GM18511 (cell line): ENCODE measurements around the gene BRCA1.
"Not testable (repeated sequence)": the region's sequence is repeated elsewhere in the genome, so short reads cannot be mapped to it uniquely, and the experiment has no call there.

ENCODE experiments used
- ATAC-seq: cut with Tn5 transposase; IDR thresholded peaks from one replicate; pipeline ENCODE4 v1.9.1; 2021; ENCODE audit warnings: mild to moderate bottlenecking, moderate library complexity; ENCODE audit not compliant: unreplicated experiment

The BRCA1 gene

DNA sequence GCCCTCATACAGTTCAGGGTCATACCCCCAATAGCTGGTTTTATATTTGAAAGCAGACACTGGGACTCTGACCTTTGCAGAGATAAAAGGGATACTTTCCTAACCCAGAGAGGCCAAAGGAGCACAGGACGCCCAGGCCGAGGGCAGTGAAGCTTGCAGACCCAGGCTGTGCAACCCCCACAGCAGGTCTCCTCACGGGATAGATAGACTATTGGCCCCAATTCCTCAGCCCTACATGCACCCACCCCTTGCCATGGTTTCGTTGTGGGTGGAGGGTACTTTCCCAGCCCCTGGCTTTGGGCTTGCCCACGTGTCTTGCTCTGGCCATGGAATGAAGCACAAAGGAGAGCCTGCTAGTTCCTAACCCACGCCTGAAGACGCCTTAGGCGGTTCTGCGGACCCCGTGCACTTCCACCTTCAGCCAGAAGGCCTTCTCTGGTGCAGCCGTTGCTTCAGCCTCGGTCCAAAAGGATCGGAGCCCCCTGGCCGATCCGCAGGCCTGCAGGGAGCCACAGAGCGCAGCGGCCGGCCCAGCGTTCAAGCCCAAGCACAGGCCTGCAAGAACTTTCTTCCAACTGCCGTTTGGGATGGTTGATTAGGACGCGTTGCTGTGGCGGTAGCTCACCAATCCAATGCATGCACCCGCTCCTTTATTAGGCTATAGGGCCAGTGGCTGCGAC lies 9.8 kb upstream of the BRCA1 start:
- no peak for ATAC-seq

DNA sequence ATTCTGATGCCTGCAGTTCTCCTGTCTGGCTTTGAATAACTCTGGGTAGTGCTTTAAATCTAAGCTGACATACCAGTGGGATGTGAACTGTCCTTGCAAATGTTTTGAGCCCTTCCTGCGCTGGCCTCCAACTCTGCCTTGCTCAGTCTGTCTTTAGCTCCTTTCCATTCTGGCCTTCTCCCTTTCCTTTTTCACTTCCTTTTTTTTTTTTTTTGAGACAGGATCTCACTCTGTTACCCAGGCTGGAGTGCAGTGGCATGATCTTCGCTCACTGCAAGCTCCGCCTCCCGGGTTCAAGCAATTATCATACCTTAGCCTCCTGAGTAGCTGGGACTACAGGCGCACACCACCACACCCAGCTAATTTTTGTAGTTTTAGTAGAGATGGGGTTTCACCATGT lies 8.3 kb upstream of the BRCA1 start:
- not testable (repeated sequence) for ATAC-seq

DNA sequence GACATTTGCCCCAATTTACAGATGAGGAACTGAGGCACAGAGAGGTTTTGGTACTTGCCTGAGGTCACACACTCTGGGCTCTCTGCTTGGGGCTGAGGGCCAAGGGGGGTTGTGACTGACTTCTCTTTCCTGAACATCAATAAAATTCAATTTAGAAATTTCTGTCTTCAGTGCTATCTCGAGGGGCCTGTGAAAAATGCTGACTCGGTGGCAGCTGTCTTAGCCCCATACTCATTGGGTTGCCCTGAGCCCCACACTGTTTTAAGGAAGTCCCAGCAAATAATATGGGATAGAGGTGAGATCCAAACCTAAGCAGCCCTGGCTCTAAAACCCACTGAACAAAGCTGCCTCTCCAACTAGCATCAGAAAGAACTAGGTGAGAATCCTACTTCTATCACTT lies 7.0 kb upstream of the BRCA1 start:
- ATAC-seq = no peak

DNA sequence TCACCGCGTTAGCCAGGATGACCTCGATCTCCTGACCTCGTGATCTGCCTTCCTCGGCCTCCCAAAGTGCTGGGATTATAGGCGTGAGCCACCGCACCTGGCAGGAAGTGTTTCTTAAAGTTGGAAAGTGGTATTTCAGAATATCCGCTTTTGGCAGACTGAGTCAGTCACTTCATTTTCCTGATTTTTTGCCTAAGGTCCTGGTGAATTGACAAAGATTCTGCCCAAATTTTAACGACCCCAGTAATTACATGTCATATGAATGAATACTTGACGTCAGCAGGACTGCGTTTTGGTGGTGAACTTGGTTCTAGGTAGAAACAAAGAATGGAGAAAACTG lies 4.5 kb upstream of the BRCA1 start:
- no peak for ATAC-seq

DNA sequence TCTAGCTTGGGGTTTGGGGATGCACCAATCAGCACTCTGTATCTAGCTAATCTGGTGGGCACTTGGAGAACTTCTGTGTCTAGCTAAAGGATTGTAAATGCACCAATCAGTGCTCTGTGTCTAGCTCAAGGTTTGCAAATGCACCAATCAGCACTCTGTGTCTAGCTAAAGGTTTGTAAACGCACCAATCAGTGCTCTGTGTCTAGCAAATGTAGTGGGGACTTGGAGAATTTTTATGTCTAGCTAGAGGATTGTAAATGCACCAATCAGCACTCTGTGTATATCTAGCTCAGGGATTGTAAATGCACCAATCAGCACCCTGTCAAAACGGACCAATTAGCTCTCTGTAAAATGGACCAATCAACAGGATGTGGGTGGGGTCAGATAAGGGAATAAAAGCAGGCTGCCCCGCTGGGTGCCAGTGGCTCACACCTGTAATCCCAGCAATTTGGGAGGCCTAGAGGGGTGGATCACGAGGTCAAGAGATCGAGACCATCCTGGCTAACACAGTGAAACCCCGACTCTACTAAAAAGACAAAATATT lies 2.2 kb upstream of the BRCA1 start:
- ATAC-seq = not testable (repeated sequence)

DNA sequence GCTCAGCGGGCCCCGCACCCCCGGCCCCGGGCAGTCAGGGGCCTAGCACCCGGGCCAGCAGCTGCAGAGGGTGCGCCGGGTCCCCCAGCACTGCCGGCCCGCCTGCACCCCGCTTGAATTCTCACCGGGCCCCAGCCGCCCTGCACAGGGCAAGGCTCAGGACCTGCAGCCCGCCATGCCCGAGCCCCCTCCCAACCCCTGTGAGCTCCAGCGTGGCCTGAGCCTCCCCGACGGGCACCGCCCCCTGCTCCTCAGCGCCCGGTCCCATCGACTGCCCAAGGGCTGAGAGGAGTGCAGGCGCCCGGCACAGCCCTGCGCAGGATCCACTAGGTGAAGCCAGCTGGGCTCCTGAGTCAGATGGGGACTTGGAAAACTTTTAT lies 1.7 kb upstream of the BRCA1 start:
- ATAC-seq = no peak

DNA sequence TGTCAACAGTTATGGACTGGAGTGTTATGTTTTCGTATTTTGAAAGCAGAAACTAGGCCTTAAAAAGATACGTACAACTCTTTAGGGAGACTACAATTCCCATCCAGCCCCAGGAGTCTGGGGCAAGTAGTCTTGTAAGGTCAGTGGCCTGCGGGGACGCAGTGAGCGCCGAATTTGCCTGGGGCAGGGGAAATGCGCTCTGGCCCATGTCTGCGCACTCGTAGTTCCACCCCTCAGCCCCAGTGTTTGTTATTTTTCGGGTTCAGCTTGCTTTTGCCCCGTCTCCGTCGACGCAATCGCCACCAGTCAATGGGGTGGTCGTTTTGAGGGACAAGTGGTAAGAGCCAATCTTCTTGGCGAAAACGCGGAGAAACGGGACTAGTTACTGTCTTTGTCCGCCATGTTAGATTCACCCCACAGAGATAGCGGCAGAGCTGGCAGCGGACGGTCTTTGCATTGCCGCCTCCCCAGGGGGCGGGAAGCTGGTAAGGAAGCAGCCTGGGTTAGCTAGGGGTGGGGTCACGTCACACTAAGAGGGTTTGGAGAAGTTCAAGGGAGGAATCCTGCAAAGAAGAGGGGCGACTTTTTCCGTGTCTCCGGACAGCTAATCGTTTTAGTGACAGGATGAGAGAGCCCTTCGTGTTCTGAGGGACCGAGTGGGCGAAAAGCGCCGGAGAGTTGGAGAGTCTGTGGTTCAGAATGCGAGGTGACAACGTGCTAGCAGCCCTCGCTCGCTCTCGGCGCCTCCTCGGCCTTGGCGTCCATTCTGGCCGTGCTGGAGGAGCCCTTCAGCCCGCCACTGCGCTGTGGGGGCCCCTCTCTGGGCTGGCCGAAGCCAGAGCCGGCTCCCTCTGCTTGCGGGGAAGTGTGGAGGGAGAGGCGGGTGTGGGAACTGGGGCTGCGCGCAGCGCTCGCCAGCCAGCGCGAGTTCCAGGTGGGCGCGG lies 1.1 kb upstream of the BRCA1 start:
- no peak for ATAC-seq

DNA sequence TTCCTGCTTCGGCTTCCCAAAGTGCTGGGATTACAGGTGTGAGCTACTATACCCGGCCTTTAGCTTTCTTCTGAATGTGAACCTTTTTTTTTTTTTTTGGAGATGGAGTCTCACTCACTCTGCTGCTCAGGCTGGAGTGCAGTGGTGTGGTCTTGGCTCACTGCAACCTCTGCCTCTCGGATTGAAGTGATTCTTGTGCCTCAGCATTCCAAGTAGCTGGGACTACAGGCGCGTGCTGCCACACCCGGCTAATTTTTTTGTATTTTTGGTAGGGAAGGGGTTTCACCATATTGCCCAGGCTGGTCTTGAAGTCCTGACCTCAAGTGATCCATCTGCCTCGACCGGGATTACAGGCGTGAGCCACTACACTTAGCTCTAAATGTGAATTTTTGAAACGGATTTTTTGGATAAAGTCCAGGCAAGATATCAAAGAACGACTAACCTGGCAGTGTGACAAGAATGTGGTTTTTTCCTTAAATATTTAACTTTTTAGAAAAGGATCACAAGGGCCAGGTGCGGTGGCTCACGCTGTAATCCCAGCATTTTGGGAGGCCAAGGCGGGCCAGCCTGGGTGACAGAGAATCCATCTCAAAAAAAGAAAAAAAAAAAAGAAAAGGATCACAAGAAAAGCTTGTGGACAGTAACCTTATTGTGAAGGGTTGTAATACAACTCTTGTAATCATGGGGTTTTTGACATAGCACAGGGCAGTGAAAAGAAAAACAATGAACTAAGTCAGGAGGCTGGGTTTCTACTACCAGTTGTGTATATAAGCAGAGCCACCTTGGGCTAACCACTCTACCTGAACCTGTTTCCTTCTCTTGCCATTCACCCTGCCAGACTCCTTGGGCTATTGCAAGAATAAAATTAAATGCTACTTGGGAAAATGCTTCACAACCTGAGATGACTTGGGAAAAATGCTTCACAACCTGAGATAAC lies 6.2 kb downstream of the BRCA1 start:
- ATAC-seq = no peak

DNA sequence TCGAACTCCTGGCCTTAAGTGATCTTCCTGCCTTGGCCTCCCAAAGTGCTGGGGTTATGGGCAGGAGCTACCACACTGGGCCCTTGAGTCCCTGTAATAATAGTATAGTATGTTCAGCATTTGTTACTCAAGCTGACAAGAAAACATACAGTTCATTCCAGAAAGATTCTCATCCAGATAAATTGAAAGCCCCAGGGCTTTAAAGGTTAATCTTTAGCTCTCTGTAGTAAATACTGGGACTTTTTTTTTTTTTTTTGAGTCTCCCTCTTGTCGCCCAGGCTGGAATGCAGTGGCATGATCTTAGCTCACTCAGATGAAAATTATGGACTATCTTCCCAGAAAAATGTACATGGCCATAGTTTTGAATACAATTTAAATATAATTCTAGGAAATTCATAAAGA lies 11.0 kb downstream of the BRCA1 start:
- ATAC-seq = no peak

DNA sequence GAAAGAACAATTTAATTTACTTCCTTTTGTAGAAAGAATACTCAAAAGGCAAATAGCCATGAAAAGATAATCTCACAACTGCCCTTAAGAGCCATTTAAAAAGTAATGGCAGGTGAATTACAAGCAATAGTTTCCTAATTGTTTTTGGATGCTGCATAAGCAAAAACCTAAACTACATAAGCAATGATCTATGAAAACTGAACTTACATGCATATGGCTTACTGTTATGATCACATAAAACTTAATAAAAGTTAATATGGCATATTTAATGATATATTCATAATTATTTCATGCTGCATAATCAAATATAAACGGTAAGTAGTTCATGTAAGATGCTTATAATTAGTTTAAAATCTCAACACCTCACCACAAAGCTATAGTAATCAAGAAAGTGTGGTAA lies 18.6 kb downstream of the BRCA1 start:
- ATAC-seq = no peak

DNA sequence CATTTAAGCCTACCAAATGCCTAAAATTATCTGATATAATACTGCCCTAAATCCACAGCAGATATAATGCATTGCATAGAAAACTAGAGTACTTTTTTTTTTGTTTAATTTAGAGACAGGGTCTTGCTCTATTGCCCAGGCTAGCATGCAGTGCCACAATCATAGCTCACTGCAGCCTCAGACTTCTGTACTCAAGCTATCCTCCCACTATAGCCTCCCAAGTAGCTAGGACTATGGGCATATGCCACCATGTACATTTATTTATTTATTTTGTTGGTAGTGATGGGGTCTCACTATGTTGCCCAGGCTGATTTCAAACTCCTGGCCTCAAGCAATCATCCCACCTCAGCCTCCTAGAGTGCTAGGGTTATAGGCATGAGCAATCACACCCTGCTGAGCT lies 20.0 kb downstream of the BRCA1 start:
- ATAC-seq = no peak

DNA sequence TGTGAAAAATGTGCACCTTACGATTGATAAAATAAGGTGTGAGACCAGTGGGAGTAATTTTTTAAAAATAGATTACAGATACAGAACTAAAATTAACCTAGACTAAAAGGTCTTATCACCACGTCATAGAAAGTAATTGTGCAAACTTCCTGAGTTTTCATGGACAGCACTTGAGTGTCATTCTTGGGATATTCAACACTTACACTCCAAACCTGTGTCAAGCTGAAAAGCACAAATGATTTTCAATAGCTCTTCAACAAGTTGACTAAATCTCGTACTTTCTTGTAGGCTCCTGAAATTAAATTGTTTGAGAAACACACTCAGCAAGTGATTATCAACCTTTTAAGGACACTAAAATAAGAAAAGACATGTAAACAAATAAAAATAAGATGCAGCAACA lies 20.5 kb downstream of the BRCA1 start:
- no peak for ATAC-seq

DNA sequence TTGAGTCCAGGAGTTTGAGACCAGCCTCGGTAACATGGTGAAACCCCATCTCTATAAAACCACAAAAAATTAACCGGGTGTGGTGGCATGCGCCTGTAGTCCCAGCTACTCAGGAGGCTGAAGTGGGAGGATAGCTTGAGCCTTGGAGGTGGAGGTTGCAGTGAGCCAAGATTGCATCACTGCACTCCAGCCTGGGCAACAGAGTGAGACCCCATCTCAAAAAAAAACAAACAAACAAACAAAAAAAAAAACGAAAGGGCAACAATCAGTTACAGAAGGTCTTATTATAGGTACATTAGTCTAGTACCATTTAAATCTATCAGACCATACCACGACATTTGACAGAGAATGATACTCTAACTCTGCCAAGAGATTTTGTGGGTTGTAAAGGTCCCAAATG lies 29.8 kb downstream of the BRCA1 start:
- ATAC-seq = not testable (repeated sequence)

DNA sequence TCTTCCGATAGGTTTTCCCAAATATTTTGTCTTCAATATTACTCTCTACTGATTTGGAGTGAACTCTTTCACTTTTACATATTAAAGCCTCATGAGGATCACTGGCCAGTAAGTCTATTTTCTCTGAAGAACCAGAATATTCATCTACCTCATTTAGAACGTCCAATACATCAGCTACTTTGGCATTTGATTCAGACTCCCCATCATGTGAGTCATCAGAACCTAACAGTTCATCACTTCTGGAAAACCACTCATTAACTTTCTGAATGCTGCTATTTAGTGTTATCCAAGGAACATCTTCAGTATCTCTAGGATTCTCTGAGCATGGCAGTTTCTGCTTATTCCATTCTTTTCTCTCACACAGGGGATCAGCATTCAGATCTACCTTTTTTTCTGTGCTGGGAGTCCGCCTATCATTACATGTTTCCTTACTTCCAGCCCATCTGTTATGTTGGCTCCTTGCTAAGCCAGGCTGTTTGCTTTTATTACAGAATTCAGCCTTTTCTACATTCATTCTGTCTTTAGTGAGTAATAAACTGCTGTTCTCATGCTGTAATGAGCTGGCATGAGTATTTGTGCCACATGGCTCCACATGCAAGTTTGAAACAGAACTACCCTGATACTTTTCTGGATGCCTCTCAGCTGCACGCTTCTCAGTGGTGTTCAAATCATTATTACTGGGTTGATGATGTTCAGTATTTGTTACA lies 30.9 kb downstream of the BRCA1 start:
- ATAC-seq = no peak

DNA sequence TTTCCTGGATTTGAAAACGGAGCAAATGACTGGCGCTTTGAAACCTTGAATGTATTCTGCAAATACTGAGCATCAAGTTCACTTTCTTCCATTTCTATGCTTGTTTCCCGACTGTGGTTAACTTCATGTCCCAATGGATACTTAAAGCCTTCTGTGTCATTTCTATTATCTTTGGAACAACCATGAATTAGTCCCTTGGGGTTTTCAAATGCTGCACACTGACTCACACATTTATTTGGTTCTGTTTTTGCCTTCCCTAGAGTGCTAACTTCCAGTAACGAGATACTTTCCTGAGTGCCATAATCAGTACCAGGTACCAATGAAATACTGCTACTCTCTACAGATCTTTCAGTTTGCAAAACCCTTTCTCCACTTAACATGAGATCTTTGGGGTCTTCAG lies 32.3 kb downstream of the BRCA1 start:
- ATAC-seq = no peak

DNA sequence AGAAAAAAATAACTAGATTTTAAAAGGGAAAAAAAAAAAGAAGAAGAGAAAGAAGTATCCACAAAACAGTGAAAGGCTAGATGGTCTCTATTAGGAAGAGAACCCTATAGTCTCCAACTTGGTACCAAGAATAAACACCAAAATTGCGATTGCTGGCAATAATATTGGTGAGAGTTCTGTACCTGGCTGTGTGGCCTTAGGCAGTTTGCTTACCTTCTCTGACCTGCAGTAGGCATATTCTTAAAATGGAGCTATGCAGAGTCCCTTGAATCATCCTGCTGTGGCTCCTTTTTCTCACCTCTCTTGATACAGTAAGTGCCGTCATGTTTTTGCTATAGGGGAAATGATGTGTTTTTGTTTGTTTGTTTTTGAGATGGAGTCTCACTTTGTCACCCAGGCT lies 35.1 kb downstream of the BRCA1 start:
- ATAC-seq = no peak

DNA sequence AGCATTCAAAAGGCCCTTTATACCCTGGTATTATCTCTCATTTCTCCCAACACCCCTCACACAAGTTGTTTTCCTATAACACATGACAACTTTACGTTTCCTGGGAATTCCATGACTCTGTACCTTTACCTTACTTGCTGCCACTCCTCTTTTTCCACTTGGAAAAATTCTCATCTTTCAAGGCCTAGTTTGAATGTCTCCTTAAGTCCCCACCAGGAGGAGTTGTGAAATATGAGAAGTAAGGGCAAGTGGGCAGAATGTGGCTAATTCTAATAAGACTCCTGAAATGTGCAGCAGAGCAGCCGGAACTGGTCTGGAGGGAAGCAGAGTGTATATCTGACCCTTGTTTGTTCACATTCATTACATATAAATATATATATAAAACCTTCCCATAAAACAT lies 39.7 kb downstream of the BRCA1 start:
- no peak for ATAC-seq

DNA sequence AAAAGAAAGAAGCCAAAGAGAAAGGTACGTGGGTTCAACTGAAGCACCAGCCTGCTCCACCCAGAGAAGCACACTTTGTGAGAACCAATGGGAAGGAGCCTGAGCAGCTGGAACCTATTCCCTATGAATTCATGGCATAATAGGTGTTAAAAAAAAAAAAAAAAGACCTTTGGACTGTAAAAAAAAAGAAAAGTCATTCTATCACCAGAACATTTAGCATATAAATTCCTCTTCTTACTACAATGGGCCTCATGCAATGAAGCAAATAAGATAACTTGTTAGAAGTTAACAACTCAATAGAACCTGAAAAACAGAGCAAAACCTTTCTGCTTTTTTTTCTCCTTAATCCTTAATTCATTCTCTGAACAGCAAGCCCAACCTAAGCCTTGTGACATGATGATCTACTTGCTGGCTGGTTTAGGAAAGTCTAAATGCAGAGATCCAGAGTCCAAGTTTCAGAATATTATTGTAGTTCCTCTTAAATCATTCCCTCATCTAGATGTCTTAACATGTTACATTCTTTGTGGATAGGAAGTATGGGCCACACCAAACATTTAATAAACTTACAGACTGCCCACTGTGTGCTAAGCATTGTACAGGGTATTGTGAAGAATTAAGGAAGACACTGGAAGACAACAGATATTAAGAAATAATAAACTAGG lies 45.4 kb downstream of the BRCA1 start:
- ATAC-seq = no peak

DNA sequence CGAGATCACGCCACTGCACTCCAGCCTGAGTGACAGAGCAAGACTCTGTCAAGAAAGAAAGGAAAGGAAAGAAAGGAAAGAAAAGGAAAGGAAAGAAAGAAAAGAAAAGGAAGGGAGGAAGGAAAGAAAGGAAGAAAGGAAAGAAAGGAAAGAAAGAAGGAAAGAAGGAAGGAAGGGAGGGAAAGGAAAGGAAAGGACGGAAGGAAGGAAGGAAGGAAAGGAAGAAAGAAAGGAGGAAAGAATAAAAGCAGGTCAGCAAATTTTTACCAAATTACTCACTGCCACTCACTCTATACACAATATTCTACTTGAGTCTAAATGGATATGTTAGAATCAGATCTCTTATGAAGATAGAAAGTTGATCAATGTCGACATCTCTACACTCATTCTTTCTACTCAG lies 50.3 kb downstream of the BRCA1 start:
- ATAC-seq = no peak

DNA sequence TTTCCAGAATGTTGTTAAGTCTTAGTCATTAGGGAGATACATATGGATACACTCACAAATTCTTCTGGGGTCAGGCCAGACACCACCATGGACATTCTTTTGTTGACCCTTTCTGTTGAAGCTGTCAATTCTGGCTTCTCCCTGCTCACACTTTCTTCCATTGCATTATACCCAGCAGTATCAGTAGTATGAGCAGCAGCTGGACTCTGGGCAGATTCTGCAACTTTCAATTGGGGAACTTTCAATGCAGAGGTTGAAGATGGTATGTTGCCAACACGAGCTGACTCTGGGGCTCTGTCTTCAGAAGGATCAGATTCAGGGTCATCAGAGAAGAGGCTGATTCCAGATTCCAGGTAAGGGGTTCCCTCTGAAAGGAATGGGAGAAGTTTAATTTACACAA lies 54.3 kb downstream of the BRCA1 start:
- no peak for ATAC-seq
